Measurements from ENCODE around the gene LILRB5.
"Not testable (repeated sequence)": the region's sequence is repeated elsewhere in the genome, so short reads cannot be mapped to it uniquely, and the experiment has no call there.

- not testable (repeated sequence) for TF ChIP-seq POLR2AphosphoS5, CTCF, POLR2A (IDR thresholded peaks at IDR 0.05)
Measured at GRCh38 chr19:54272181-54272580, 15.1 kb upstream of the LILRB5 start.
